Neuronal stem cell (in vitro differentiated cells): ENCODE results near the gene AIDA.

Source experiments
- DNase-seq: peaks from one replicate; pipeline ENCODE4 v3.0.0-alpha.2; 2013; ENCODE audit warnings: low spot score
- H2AFZ ChIP-seq: one replicate; pipeline ENCODE4 v1.6.1; 2013; ENCODE audit warnings: mild to moderate bottlenecking, low read length, inconsistent platforms
- H2AK5ac ChIP-seq: 2 replicates; pipeline ENCODE4 v1.6.1; 2013; ENCODE audit warnings: low read depth, mild to moderate bottlenecking, inconsistent platforms, low read length, moderate library complexity, mixed read lengths
- H2BK120ac ChIP-seq: 2 replicates; pipeline ENCODE4 v1.6.1; 2013; ENCODE audit warnings: low read depth, mild to moderate bottlenecking, inconsistent platforms, low read length, moderate library complexity, mixed read lengths
- H2BK12ac ChIP-seq: one replicate; pipeline ENCODE4 v1.6.1; 2013; ENCODE audit warnings: low read length, inconsistent platforms
- H2BK15ac ChIP-seq: 2 replicates; pipeline ENCODE4 v1.6.1; 2013; ENCODE audit warnings: mild to moderate bottlenecking, low read length, inconsistent platforms, mixed read lengths
- H2BK5ac ChIP-seq: one replicate; pipeline ENCODE4 v1.6.1; 2013; ENCODE audit warnings: inconsistent platforms, mild to moderate bottlenecking, low read length, moderate library complexity
- H3K14ac ChIP-seq: one replicate; pipeline ENCODE4 v1.6.1; 2013; ENCODE audit warnings: low read length, inconsistent platforms
- H3K18ac ChIP-seq: 2 replicates; pipeline ENCODE4 v1.6.1; 2013; ENCODE audit warnings: low read length, inconsistent platforms
- H3K23ac ChIP-seq: 2 replicates; pipeline ENCODE4 v1.6.1; 2013; ENCODE audit warnings: low read depth, mild to moderate bottlenecking, mixed read lengths, low read length, inconsistent platforms; ENCODE audit not compliant: poor library complexity
- H3K27ac ChIP-seq: replicated peaks from 3 replicates; pipeline ENCODE4 v1.5.1; 2013; ENCODE audit warnings: low read length, inconsistent platforms
- H3K27me3 ChIP-seq, 3 experiments: 2 replicates each; pipeline ENCODE4 v1.6.1; 2013; ENCODE audit warnings: low read length in 3 of 3, mild to moderate bottlenecking in 2 of 3, inconsistent platforms in 1 of 3, low read depth in 1 of 3, mixed read lengths in 1 of 3, moderate library complexity in 1 of 3; ENCODE audit not compliant: control insufficient read depth in 3 of 3, insufficient read depth in 3 of 3
- H3K36me3 ChIP-seq, 2 donors: replicated peaks in 1 of 2; 2 replicates each; pipeline ENCODE4 v1.6.1; 2013; ENCODE audit warnings: low read length in 2 of 2; ENCODE audit not compliant: control insufficient read depth in 2 of 2, insufficient read depth in 2 of 2
- H3K4ac ChIP-seq: 2 replicates; pipeline ENCODE4 v1.6.1; 2013; ENCODE audit warnings: inconsistent platforms, mild to moderate bottlenecking, low read length, moderate library complexity
- H3K4me1 ChIP-seq, 2 donors: 1 replicate in 1 of 2; 2 replicates in 1 of 2; pipeline ENCODE4 v1.6.1; 2013; ENCODE audit warnings: low read length in 2 of 2, low read depth in 1 of 2; ENCODE audit not compliant: control insufficient read depth in 2 of 2, insufficient read depth in 1 of 2
- H3K4me2 ChIP-seq: one replicate; pipeline ENCODE4 v1.6.1; 2013; ENCODE audit warnings: mild to moderate bottlenecking, low read length, inconsistent platforms; ENCODE audit not compliant: insufficient read depth, poor library complexity, severe bottlenecking
- H3K4me3 ChIP-seq, 2 donors: 2 replicates each; pipeline ENCODE4 v1.5.1; 2013; ENCODE audit warnings: low read length in 2 of 2, mild to moderate bottlenecking in 2 of 2, inconsistent platforms in 1 of 2, moderate library complexity in 1 of 2
- H3K79me1 ChIP-seq: one replicate; pipeline ENCODE4 v1.6.1; 2013; ENCODE audit warnings: low read depth, mild to moderate bottlenecking, inconsistent platforms, low read length, moderate library complexity
- H3K9ac ChIP-seq: one replicate; pipeline ENCODE4 v1.6.1; 2013; ENCODE audit warnings: mild to moderate bottlenecking, low read depth, low read length, inconsistent platforms; ENCODE audit not compliant: poor library complexity
- H3K9me3 ChIP-seq, 2 donors: replicated peaks in 1 of 2; 2 replicates each; pipeline versions ENCODE3 to v1.6.1; 2013; ENCODE audit warnings: low read length in 2 of 2, mild to moderate bottlenecking in 2 of 2, inconsistent platforms in 1 of 2, low read depth in 1 of 2, mixed read lengths in 1 of 2, moderate library complexity in 1 of 2; ENCODE audit not compliant: control insufficient read depth in 2 of 2, insufficient read depth in 1 of 2
- H4K8ac ChIP-seq: one replicate; pipeline ENCODE4 v1.6.1; 2013; ENCODE audit warnings: low read depth, mild to moderate bottlenecking, inconsistent platforms, low read length, moderate library complexity
- H4K91ac ChIP-seq: one replicate; pipeline ENCODE4 v1.6.1; 2013; ENCODE audit warnings: low read length, low read depth, mild to moderate bottlenecking, inconsistent platforms; ENCODE audit not compliant: poor library complexity
- whole genome bisulfite sequencing, 2 donors: extraction: QIAGEN DNeasy Blood & Tissue Kit; methylation state at CpG; one replicate each; pipeline ENCODE4 v1.1.7; 2013; ENCODE audit warnings: missing lambda C conversion rate in 2 of 2, mixed read lengths in 1 of 2; ENCODE audit not compliant: insufficient read length in 2 of 2, insufficient replicate concordance in 1 of 2; ENCODE audit errors: extremely low coverage in 2 of 2; 5-methylcytosine and 5-hydroxymethylcytosine counted together

AIDA gene

GRCh38 chr1:222694927-222695326, 17.4 kb downstream of the AIDA start:
- Histone ChIP-seq H4K91ac (no peak overlapping the region), H2BK120ac (no peak overlapping the region), H3K4me3 (no peak overlapping the region), H2BK12ac (no peak overlapping the region), H2AFZ (no peak overlapping the region), H2BK15ac (no peak overlapping the region), H3K27ac (no peak overlapping the region), H3K23ac (no peak overlapping the region), H3K14ac (no peak overlapping the region), H2AK5ac (no peak overlapping the region), H3K9me3 (peaks cover under 1 to 4% of the 10 kb centered on the region in 2 donors), H3K79me1 (no peaks in the 10 kb centered on the region), H2BK5ac (no peak overlapping the region), H3K36me3 (peaks cover under 1 to 50% of the 10 kb centered on the region in 2 donors), H3K4me1 (no peaks in the 10 kb centered on the region), H3K4me2 (no peak overlapping the region), H3K18ac (no peak overlapping the region), H3K27me3 (no peaks in the 10 kb centered on the region), H3K4ac (no peak overlapping the region), H3K9ac (no peak overlapping the region), H4K8ac (no peak overlapping the region)
- no CpG with 5 or more reads among the region's 5 CpGs for WGBS, 2 donors
- no peak for DNase-seq

DNA sequence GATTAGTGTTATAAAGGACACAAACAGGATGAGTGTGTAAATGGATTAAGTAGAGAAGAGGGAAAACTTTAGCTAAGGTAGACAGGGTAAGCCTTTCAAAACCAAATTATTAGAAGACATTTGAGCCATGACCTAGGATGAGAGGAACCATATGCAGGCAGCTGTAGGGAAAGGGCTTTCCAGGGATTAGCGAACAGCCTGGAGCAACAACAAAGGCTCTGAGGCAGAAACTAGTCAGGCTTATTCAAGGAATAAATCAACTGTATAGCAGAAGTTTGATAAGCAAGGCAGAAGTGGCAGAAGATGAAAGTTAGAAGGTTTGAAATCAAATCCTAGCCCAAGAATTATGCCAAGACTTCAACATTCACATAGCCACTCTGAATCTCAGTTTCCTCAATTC, 21.3 kb downstream of the AIDA start:
- H3K27me3 ChIP-seq = no peaks in the 10 kb centered on the region
- H4K8ac ChIP-seq = no peak overlapping the region
- H3K18ac ChIP-seq = no peak overlapping the region
- H2AFZ ChIP-seq = no peak overlapping the region
- H4K91ac ChIP-seq = no peak overlapping the region
- DNase-seq = no peak
- no peak overlapping the region for H3K4me2 ChIP-seq
- H3K9ac ChIP-seq = no peak overlapping the region
- no peak overlapping the region for H3K4ac ChIP-seq
- no peaks in the 10 kb centered on the region for H3K4me1 ChIP-seq
- H3K79me1 ChIP-seq = no peaks in the 10 kb centered on the region
- no peak overlapping the region for H3K14ac ChIP-seq
- no peak overlapping the region for H2BK120ac ChIP-seq
- H2BK5ac ChIP-seq = no peak overlapping the region
- no peak overlapping the region for H2AK5ac ChIP-seq
- H3K27ac ChIP-seq = no peak overlapping the region
- H2BK12ac ChIP-seq = no peak overlapping the region
- peaks cover 5 to 67% of the 10 kb centered on the region in 2 donors for H3K36me3 ChIP-seq
- H2BK15ac ChIP-seq = no peak overlapping the region
- WGBS, 2 donors = no CpG with 5 or more reads among the region's 1 CpG
- no peaks in the 10 kb centered on the region for H3K9me3 ChIP-seq
- no peak overlapping the region for H3K23ac ChIP-seq
- H3K4me3 ChIP-seq = no peak overlapping the region

DNA sequence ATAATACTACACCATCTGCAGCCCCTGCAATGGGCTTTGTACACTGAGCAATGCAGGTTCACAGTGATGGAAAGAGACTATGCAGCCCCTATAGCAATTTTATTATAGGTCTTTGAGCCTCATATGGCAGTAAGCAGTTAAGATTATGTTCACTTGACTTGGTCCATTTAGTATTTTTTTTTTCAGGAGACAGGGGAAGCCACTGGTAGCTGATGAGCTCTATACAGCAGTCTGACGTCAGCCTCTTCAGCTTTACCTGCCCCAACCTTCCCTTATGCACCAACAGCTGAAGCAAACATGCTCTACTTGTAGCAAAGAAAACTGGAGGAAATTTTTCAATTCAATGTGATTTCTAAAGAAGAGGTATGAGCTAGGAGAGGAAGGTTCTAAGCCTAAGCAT, 32.2 kb downstream of the AIDA start:
- no peak overlapping the region for H2BK120ac ChIP-seq
- H3K79me1 ChIP-seq = no peaks in the 10 kb centered on the region
- H4K8ac ChIP-seq = no peak overlapping the region
- H3K4me1 ChIP-seq = no peaks in the 10 kb centered on the region
- H3K9me3 ChIP-seq = no peaks in the 10 kb centered on the region
- H3K4ac ChIP-seq = no peak overlapping the region
- H3K27me3 ChIP-seq = no peaks in the 10 kb centered on the region
- no peak overlapping the region for H2AK5ac ChIP-seq
- no peak overlapping the region for H3K18ac ChIP-seq
- no peak for DNase-seq
- no CpG with 5 or more reads among the region's 1 CpG for WGBS, 2 donors
- H3K4me3 ChIP-seq = no peak overlapping the region
- H3K36me3 ChIP-seq = peaks cover 6 to 63% of the 10 kb centered on the region in 2 donors
- H2AFZ ChIP-seq = no peak overlapping the region
- no peak overlapping the region for H2BK15ac ChIP-seq
- H2BK5ac ChIP-seq = no peak overlapping the region
- no peak overlapping the region for H2BK12ac ChIP-seq
- H4K91ac ChIP-seq = no peak overlapping the region
- H3K9ac ChIP-seq = no peak overlapping the region
- no peak overlapping the region for H3K23ac ChIP-seq
- H3K4me2 ChIP-seq = no peak overlapping the region
- no peak overlapping the region for H3K14ac ChIP-seq
- H3K27ac ChIP-seq = no peak overlapping the region

- Histone ChIP-seq H3K23ac (no peak overlapping the region), H3K4ac (no peak overlapping the region), H3K9me3 (no peaks in the 10 kb centered on the region), H2BK120ac (no peak overlapping the region), H2BK12ac (no peak overlapping the region), H2AK5ac (no peak overlapping the region), H3K27me3 (no peaks in the 10 kb centered on the region), H3K4me1 (no peaks in the 10 kb centered on the region), H3K36me3 (peaks cover 17 to 75% of the 10 kb centered on the region in 2 donors), H4K91ac (no peak overlapping the region), H2BK15ac (no peak overlapping the region), H3K18ac (no peak overlapping the region), H3K9ac (no peak overlapping the region), H4K8ac (no peak overlapping the region), H3K27ac (no peak overlapping the region), H3K79me1 (no peaks in the 10 kb centered on the region), H2AFZ (no peak overlapping the region), H3K4me2 (no peak overlapping the region), H3K4me3 (no peak overlapping the region), H3K14ac (no peak overlapping the region), H2BK5ac (no peak overlapping the region)
- DNase-seq = no peak
- no CpG with 5 or more reads among the region's 1 CpG for WGBS, 2 donors
Observed at GRCh38 chr1:222670110-222670509, 42.2 kb downstream of the AIDA start.
